Astrocyte (in vitro differentiated cells and primary cell): ENCODE data around the gene CLDN22. TPM values are rescaled to one million over a fixed set of nuclear protein-coding genes. Genes with fewer than 3 reads are reported as not detected.
A peak's percentile ranks its signal among the peaks of the same experiment; 100 is the strongest.

Experiments
- DNase-seq: peaks from one replicate; pipeline ENCODE4 v3.0.0-alpha.2; 2010; ENCODE audit warnings: low read depth
- FAIRE-seq: peaks from 2 replicates; lab custom pipeline; 2011; peaks lifted over from hg19 to GRCh38; lab: Jason Lieb, UNC
- H2AFZ ChIP-seq: 2 replicates; pipeline ENCODE4 v1.6.0; 2012; ENCODE audit warnings: low read depth, low read length, inconsistent platforms
- H3K27ac ChIP-seq: 2 replicates; pipeline ENCODE4 v1.5.1; 2011; ENCODE audit warnings: low read depth, low read length, inconsistent platforms
- H3K27me3 ChIP-seq: 2 replicates; pipeline ENCODE4 v1.6.0; 2011; ENCODE audit warnings: low read length, inconsistent platforms; ENCODE audit not compliant: insufficient read depth
- H3K36me3 ChIP-seq: 2 replicates; pipeline ENCODE4 v1.5.1; 2011; ENCODE audit warnings: low read length, inconsistent platforms; ENCODE audit not compliant: insufficient read depth
- H3K4me1 ChIP-seq: 2 replicates; pipeline ENCODE4 v1.5.1; 2011; ENCODE audit warnings: low read length, inconsistent platforms; ENCODE audit not compliant: insufficient read depth
- H3K4me2 ChIP-seq: 2 replicates; pipeline ENCODE4 v1.6.0; 2012; ENCODE audit warnings: low read length, inconsistent platforms
- H3K4me3 ChIP-seq: 2 replicates; pipeline ENCODE4 v1.5.1; 2011; ENCODE audit warnings: low read depth, mild to moderate bottlenecking, low read length, inconsistent platforms; ENCODE audit not compliant: insufficient read depth
- H3K79me2 ChIP-seq: 2 replicates; pipeline ENCODE4 v1.6.0; 2012; ENCODE audit warnings: mild to moderate bottlenecking, low read length, inconsistent platforms; ENCODE audit not compliant: insufficient read depth
- H3K9ac ChIP-seq: 2 replicates; pipeline ENCODE4 v1.6.0; 2012; ENCODE audit warnings: mild to moderate bottlenecking, low read length, inconsistent platforms
- H3K9me3 ChIP-seq: 2 replicates; pipeline ENCODE4 v1.5.1; 2012; ENCODE audit warnings: low read depth, mild to moderate bottlenecking, low read length, inconsistent platforms; ENCODE audit not compliant: insufficient read depth
- H4K20me1 ChIP-seq: 2 replicates; pipeline ENCODE4 v1.6.0; 2012; ENCODE audit warnings: low read length, inconsistent platforms; ENCODE audit not compliant: insufficient read depth
- H3K27ac Mint-ChIP-seq: one replicate; pipeline ENCODE4 v1.8.0; 2021; ENCODE audit warnings: mild to moderate bottlenecking, mixed read lengths; ENCODE audit not compliant: unreplicated experiment
- H3K27me3 Mint-ChIP-seq: one replicate; pipeline ENCODE4 v1.8.0; 2021; ENCODE audit warnings: low read depth, mixed read lengths; ENCODE audit not compliant: unreplicated experiment
- H3K36me3 Mint-ChIP-seq: one replicate; pipeline ENCODE4 v1.8.0; 2021; ENCODE audit warnings: low read depth, mixed read lengths; ENCODE audit not compliant: unreplicated experiment
- H3K4me1 Mint-ChIP-seq: one replicate; pipeline ENCODE4 v1.8.0; 2021; ENCODE audit warnings: low read depth, mixed read lengths; ENCODE audit not compliant: unreplicated experiment
- H3K4me3 Mint-ChIP-seq: one replicate; pipeline ENCODE4 v1.8.0; 2021; ENCODE audit warnings: mild to moderate bottlenecking, moderate library complexity, mixed read lengths; ENCODE audit not compliant: unreplicated experiment
- H3K9me3 Mint-ChIP-seq: one replicate; pipeline ENCODE4 v1.8.0; 2021; ENCODE audit warnings: mild to moderate bottlenecking, mixed read lengths; ENCODE audit not compliant: unreplicated experiment
- CTCF ChIP-seq: IDR thresholded peaks from 2 replicates; pipeline ENCODE4 v1.5.1; 2011; ENCODE audit warnings: low read depth, mild to moderate bottlenecking, inconsistent platforms, low read length, moderate library complexity; ENCODE audit not compliant: insufficient read depth
- EZH2 ChIP-seq: IDR thresholded peaks from 2 replicates; pipeline ENCODE4 v1.6.1; 2012; ENCODE audit warnings: mild to moderate bottlenecking, low read length, inconsistent platforms; ENCODE audit not compliant: insufficient read depth
- total RNA-seq: library from RNA; stranded (reverse); gene quantifications from 2 replicates; pipeline ENCODE4 v1.2.1, GENCODE V29; 2021

CLDN22 gene
- total RNA-seq, 1 donor from 2014 or later, result not detected

GRCh38 chr4:183286590-183287308 lies 33.3 kb downstream of the CLDN22 start:
- H3K79me2 ChIP-seq, result no peaks in the 10 kb centered on the region
- no peak overlapping the region for H3K27ac Mint-ChIP-seq
- peaks cover 2% of the 10 kb centered on the region for H3K4me1 Mint-ChIP-seq
- FAIRE-seq, result no peak
- H4K20me1 ChIP-seq, result no peaks in the 10 kb centered on the region
- no peaks in the 10 kb centered on the region for H3K27me3 Mint-ChIP-seq
- H3K9ac ChIP-seq, result no peak overlapping the region
- H3K4me3 ChIP-seq, result no peak overlapping the region
- H2AFZ ChIP-seq, result no peak overlapping the region
- no peaks in the 10 kb centered on the region for H3K9me3 Mint-ChIP-seq
- no peaks in the 10 kb centered on the region for H3K9me3 ChIP-seq
- peaks cover 7% of the 10 kb centered on the region for H3K4me1 ChIP-seq
- no peak overlapping the region for H3K4me2 ChIP-seq
- no peaks in the 10 kb centered on the region for H3K27me3 ChIP-seq
- no peak for DNase-seq
- TF ChIP-seq EZH2, result no peak
- no peak for TF ChIP-seq CTCF
- no peak overlapping the region for H3K27ac ChIP-seq
- no peak overlapping the region for H3K4me3 Mint-ChIP-seq
- H3K36me3 ChIP-seq, result peaks cover 33% of the 10 kb centered on the region
- peaks cover 24% of the 10 kb centered on the region for H3K36me3 Mint-ChIP-seq

- no peaks in the 10 kb centered on the region for H3K9me3 Mint-ChIP-seq
- no peak overlapping the region for H3K27ac ChIP-seq
- H3K27me3 ChIP-seq, result no peaks in the 10 kb centered on the region
- no peak overlapping the region for H3K9ac ChIP-seq
- no peak overlapping the region for H3K4me2 ChIP-seq
- no peak for TF ChIP-seq EZH2
- no peak for TF ChIP-seq CTCF
- H3K36me3 Mint-ChIP-seq, result peaks cover 21% of the 10 kb centered on the region
- H3K79me2 ChIP-seq, result no peaks in the 10 kb centered on the region
- no peak overlapping the region for H3K4me3 ChIP-seq
- no peak overlapping the region for H3K4me3 Mint-ChIP-seq
- no peak overlapping the region for H3K27ac Mint-ChIP-seq
- no peak overlapping the region for H2AFZ ChIP-seq
- DNase-seq (no peak), FAIRE-seq (no peak)
- H3K4me1 ChIP-seq, result peaks cover 7% of the 10 kb centered on the region
- H4K20me1 ChIP-seq, result no peaks in the 10 kb centered on the region
- H3K36me3 ChIP-seq, result peaks cover 30% of the 10 kb centered on the region
- no peaks in the 10 kb centered on the region for H3K27me3 Mint-ChIP-seq
- H3K4me1 Mint-ChIP-seq, result peaks cover 2% of the 10 kb centered on the region
- H3K9me3 ChIP-seq, result no peaks in the 10 kb centered on the region
Measured at GRCh38 chr4:183285886-183286285, 34.2 kb downstream of the CLDN22 start.

- no peak overlapping the region for H3K27ac ChIP-seq
Measured at GRCh38 chr4:183284965-183285364, 35.1 kb downstream of the CLDN22 start.

More at GRCh38 chr4:183284965-183285364, 35.1 kb downstream of the CLDN22 start:
- peaks cover 27% of the 10 kb centered on the region for H3K36me3 ChIP-seq
- H4K20me1 ChIP-seq, result no peaks in the 10 kb centered on the region
- H3K36me3 Mint-ChIP-seq, result peaks cover 22% of the 10 kb centered on the region
- H3K4me1 Mint-ChIP-seq, result peaks cover 2% of the 10 kb centered on the region
- H3K79me2 ChIP-seq, result no peaks in the 10 kb centered on the region
- H3K27ac Mint-ChIP-seq, result no peak overlapping the region
- H3K4me3 Mint-ChIP-seq, result no peak overlapping the region
- H3K9me3 Mint-ChIP-seq, result no peaks in the 10 kb centered on the region
- H3K4me2 ChIP-seq, result no peak overlapping the region
- H3K9ac ChIP-seq, result no peak overlapping the region
- no peaks in the 10 kb centered on the region for H3K9me3 ChIP-seq
- FAIRE-seq, result no peak
- H3K27me3 Mint-ChIP-seq, result no peaks in the 10 kb centered on the region
- peaks cover 7% of the 10 kb centered on the region for H3K4me1 ChIP-seq
- H2AFZ ChIP-seq, result no peak overlapping the region
- TF ChIP-seq CTCF (no peak), EZH2 (no peak)
- no peak overlapping the region for H3K4me3 ChIP-seq
- DNase-seq, result peak; percentile 83
- no peaks in the 10 kb centered on the region for H3K27me3 ChIP-seq
